Measurements from ENCODE around the gene PRRC2A.

DNA sequence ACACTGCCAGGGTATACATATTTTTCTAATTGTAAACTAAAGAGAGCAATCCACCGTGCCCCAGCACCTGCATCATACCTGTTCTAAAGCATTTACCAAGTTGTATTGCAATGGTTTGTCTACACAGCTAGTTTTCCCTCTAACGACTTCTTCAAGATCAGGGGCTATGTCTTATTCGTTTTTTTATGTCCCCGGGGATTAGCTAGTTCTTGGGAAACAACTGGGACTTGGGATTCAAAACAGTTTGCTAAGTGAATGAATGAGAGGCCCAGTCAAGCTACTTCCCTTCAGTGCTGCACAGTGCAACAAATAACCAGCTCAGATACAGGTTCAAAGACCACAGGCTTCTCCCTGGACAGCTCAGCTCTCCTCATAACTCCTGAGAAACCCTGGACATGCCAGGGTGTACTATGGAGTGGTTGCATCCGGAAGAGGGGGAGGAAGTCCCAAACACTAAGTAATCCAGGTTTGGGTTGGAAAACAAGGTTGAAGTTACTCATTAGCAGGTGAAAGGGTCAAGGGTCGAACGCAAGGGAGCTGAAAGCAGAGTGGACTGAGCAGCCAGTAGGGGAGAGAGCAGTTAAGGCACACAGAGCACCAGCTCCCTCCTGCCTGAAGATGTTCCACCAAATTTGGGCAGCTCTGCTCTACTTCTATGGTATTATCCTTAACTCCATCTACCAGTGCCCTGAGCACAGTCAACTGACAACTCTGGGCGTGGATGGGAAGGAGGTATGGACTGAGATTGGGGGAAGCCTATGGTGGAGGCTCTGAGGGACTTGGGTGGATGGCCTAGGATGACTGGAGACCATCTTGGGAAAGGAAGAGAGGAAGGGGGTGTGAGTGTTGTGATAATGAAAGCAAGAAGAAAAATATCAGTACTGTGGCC is 35.1 kb downstream of the PRRC2A start, which contains the start of gene APOM:
- TF ChIP-seq, protein P1, sequence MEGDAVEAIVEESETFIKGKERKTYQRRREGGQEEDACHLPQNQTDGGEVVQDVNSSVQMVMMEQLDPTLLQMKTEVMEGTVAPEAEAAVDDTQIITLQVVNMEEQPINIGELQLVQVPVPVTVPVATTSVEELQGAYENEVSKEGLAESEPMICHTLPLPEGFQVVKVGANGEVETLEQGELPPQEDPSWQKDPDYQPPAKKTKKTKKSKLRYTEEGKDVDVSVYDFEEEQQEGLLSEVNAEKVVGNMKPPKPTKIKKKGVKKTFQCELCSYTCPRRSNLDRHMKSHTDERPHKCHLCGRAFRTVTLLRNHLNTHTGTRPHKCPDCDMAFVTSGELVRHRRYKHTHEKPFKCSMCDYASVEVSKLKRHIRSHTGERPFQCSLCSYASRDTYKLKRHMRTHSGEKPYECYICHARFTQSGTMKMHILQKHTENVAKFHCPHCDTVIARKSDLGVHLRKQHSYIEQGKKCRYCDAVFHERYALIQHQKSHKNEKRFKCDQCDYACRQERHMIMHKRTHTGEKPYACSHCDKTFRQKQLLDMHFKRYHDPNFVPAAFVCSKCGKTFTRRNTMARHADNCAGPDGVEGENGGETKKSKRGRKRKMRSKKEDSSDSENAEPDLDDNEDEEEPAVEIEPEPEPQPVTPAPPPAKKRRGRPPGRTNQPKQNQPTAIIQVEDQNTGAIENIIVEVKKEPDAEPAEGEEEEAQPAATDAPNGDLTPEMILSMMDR (optimal IDR thresholded peaks at IDR 0.05 in 1 of 3, IDR thresholded peaks at IDR 0.05 in 1 of 3, conservative IDR thresholded peaks at IDR 0.05 in 1 of 3; ENCODE audit: extremely low read depth in 1 of 3, insufficient read depth in 2 of 3, low read length in 3 of 3): no peak
- TF ChIP-seq EZH2 (IDR thresholded peaks at IDR 0.05; ENCODE audit: low read length): no peak
